GM12801 (cell line): Measurements from ENCODE around the gene FAH.

Experiments used
- CTCF ChIP-seq: IDR thresholded peaks from one replicate; pipeline ENCODE4 v1.5.1; 2011; ENCODE audit warnings: control low read depth; ENCODE audit not compliant: insufficient read length; ENCODE audit errors: extremely low read depth

Gene FAH

DNA sequence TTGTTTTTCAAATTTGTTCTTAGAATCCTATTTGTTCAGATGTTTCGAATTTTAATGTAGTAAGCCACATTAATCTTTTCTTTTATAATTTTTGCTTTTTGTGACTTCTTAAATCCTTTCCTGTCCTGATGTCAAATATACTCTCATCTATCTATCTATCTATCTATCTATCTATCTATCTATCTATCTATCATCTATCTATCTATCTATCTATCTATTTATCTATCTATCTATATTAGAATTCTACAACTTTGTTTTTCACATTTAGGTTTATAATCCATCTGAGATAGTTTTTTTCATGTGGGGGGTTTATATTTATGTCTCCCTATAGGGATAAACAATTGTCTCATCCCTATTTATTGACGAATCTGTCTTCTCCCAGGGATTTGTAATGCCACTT, 67.2 kb downstream of the FAH start:
- no peak for TF ChIP-seq CTCF

DNA sequence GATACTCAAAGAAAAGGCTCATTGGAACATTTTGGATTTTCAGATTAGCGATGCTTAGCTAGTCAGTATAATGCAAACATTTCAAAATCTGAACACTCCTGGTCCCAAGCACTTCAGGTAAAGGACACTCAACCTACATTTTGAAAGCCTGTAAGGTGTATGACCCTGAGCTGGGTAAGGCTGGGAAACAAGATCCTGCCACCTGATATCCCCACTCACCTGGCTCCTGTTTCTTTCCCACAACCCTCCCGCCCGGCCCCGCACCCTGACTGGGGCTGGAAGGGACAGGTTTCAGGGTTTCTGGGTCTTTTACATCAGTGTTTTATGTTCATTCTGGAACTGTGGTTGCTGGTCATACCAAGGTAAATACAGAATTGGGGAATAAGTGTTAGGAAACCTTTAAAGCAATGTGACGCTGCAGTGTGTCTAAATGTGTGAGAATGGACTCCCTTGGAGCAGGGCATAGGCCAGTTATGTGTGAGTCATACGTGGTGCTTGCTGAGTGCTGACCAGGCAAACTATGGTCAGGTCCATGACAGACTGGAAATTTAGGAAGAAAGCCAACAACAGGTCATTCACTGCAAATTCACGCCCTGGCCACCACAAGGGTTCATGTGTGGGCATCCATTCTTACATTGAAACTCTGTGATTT, 76.3 kb downstream of the FAH start:
- no peak for TF ChIP-seq CTCF

DNA sequence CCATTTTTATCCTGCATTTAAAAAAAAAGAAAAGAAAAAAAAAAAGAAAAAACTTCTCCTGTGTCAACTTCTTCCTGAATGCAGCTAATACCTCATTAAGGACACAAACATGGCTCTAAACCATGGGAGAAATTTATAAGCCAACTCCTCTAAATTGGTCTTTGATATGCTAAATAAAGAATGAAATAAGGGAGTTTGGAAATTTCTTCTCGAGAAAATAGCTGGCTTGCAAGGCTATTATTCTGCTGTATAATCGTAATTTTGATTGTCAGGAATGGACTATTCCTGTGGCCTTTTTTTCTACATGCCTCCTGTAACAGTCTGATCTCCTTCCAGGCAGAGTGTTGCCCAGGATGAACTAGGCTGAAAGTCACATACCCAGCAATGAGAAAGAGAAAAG, 78.6 kb downstream of the FAH start:
- no peak for TF ChIP-seq CTCF

- no peak for TF ChIP-seq CTCF
Observed at GRCh38 chr15:80233581-80233980, 80.8 kb downstream of the FAH start.

DNA sequence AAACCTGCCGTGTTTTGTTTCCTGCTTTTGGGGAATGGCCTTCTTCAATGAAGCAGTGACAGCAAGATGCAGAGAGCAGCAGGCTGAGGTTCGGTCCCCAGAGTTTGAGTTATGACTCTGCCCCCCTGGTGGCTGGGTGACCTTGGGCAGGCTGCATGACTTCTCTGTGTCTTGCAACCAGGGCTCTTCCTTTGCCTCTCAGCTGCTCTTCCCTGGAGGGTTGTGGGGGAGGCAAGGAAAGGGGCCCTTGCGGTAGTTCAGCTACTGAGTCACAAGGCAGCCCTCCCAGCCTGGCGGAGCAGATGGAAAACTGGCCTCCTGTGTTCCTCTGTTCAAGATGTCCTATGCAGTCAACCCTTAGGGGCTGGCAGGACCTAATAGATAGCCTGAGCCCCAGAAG, 82.1 kb downstream of the FAH start:
- no peak for TF ChIP-seq CTCF
